GM18951 (cell line): ENCODE data around the gene GFRA3.
"Not testable (repeated sequence)": the region's sequence is repeated elsewhere in the genome, so short reads cannot be mapped to it uniquely, and the experiment has no call there.

Experiments
- POLR2A ChIP-seq: IDR thresholded peaks from 4 replicates; pipeline ENCODE4 v1.6.1; 2011; ENCODE audit warnings: mild to moderate bottlenecking; ENCODE audit not compliant: insufficient read length, insufficient read depth; ENCODE audit errors: extremely low read depth
- in situ Hi-C: fragments of 300-500 bp; cut with MboI; formaldehyde crosslinking; loops from one replicate; pipeline ENCODE4 v1.12.0; 2022; ENCODE audit warnings: low sequenced_read_pairs, mixed read lengths, inconsistent platforms; ENCODE audit not compliant: unreplicated experiment

The GFRA3 gene

GRCh38 chr5:138274189-138274853 is at the start of gene GFRA3:
TSS of gene GFRA3 (minus strand) at chr5:138274621. CDS start at chr5:138274424, 197 bp downstream.
- TF ChIP-seq POLR2A: no peak
- in situ Hi-C loops: no loop called here

DNA sequence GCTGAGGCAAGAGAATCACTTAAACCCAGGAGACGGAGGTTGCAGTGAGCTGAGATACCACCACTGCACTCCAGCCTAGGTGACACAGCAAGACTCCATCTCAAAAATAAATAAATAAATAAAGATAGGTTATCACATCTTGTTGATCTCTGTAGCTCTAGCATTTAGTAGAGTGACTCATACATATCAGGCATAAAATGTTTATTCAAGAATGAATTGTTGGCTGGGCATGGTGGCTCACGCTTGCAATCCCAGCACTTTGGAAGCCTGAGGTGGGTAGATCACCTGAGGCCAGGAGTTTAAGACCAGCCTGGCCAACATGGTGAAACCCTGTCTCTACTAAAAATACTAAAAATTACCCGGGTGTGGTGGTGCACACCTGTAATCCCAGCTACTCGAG is 43.8 kb upstream of the GFRA3 start:
- in situ Hi-C loops: not testable (repeated sequence)

- in situ Hi-C loops: no loop called here
- TF ChIP-seq POLR2A: no peak
Observed at GRCh38 chr5:138316355-138316754, 41.9 kb upstream of the GFRA3 start.

- in situ Hi-C loops: no loop called here
- no peak for TF ChIP-seq POLR2A
Observed at GRCh38 chr5:138315751-138316278, 41.4 kb upstream of the GFRA3 start.

DNA sequence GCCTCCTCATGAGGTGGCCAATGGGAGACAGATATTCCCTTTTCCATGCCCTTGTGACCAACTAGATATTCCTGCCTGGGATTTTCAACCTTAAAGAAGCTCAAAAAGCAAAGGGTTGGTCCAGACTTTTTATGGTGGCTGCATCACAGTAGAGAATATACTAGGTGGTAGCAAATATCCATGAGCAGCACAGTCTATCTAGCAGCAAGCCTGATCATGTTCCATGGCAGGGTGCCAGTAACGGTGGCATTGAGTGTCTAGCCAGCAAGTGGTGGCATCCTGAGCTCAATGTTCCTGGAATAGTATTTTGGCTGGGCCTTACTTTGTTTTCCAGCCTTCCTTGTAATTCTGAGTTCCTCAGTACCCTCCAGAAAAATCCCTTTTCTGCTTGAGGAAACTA is 31.4 kb upstream of the GFRA3 start:
- no peak for TF ChIP-seq POLR2A
- in situ Hi-C loops: no loop called here

DNA sequence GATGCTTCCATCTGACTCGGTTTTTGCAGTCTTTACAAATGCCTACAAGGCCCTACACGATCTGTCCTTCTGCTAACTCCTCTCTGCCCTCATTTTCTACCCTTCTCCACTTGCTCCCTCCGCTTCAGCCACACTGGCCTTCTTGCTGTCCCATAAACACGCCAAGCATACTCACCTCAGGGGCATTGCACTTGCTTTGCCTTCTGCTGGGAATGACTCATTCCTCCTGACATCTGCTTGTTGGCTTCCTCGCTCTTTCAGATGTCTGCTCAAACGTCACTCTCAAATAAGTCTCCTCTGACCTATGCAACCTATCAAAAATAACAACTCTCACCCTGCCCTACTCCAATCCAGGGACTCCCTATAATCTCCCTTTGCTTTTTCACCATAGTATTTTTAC is 29.0 kb upstream of the GFRA3 start:
- no peak for TF ChIP-seq POLR2A
- in situ Hi-C loops: no loop called here

DNA sequence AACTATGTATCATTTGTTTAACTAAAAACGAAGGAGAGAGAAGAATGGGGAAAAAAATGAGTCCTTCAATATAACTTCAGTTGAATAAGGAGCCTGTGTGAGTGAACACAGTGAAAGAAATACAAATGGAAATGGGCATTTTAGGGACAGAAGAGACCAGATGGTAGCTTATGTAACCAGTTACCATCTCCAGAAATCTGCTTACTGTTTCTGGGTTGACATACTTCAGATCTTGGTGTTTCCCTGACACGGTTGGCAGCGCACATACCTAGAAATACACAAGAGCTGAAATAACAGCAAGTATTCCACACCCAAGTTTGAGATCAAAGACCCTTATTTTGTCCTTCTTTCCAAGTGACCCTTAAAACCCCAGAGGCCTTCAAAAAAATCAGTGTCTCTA is 14.9 kb upstream of the GFRA3 start:
- TF ChIP-seq POLR2A: no peak
- in situ Hi-C loops: no loop called here

DNA sequence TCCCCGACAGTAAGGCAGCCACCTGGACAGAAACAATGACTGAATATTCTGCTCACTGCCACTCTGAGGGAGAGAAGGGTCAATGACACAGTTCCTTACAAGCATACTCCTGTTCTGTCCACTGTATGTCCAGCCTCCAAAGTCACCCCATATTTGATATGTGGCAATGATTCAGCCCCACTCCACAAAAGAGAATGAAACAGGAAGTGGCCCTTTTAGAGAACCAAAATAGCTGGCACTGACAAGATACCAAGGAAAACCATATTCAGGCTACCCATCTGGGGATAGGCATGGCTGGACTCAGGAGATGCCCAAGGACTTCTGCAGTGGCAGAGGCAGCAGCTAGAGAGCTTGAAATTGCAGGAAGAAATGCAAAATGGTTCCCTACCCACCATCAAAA is 12.8 kb upstream of the GFRA3 start:
- TF ChIP-seq POLR2A: no peak
- in situ Hi-C loops: no loop called here

GRCh38 chr5:138282920-138283742 is 8.7 kb upstream of the GFRA3 start:
- in situ Hi-C loops: no loop called here

GRCh38 chr5:138280915-138281314 is 6.5 kb upstream of the GFRA3 start:
- in situ Hi-C loops: no loop called here
- no peak for TF ChIP-seq POLR2A

More at GRCh38 chr5:138282920-138283742, 8.7 kb upstream of the GFRA3 start:
- no peak for TF ChIP-seq POLR2A

- in situ Hi-C loops: no loop called here
- TF ChIP-seq POLR2A: no peak
Observed at GRCh38 chr5:138276402-138277054, 2.1 kb upstream of the GFRA3 start.

GRCh38 chr5:138275895-138276294 is 1.5 kb upstream of the GFRA3 start:
- in situ Hi-C loops: no loop called here
- TF ChIP-seq POLR2A: no peak

- no peak for TF ChIP-seq POLR2A
- in situ Hi-C loops: no loop called here
Observed at GRCh38 chr5:138275379-138275782, 960 bp upstream of the GFRA3 start.
